Activated CD4-positive, alpha-beta T cell treated with anti-CD3 and anti-CD28 coated beads for 24 hours (primary cell): Measurements from ENCODE around the gene SYMPK.
A peak's percentile ranks its signal among the peaks of the same experiment; 100 is the strongest.
"Not testable (repeated sequence)": the region's sequence is repeated elsewhere in the genome, so short reads cannot be mapped to it uniquely, and the experiment has no call there.

Experiments
- DNase-seq, 2 donors: peaks; one replicate each; pipeline ENCODE4 v3.0.0-alpha.2; 2020; ENCODE audit warnings: low read depth in 2 of 2

SYMPK gene

GRCh38 chr19:45885556-45886426 lies 22.8 kb upstream of the SYMPK start, which contains the start of gene IRF2BP1:
Gene IRF2BP1 (minus strand): TSS chr19:45886141. CDS start chr19:45885774, 367 bp downstream.
- DNase-seq = peak; percentile 74 to 75

GRCh38 chr19:45884682-45885555 lies 22.0 kb upstream of the SYMPK start:
- no peak for DNase-seq

- DNase-seq = no peak
Observed at GRCh38 chr19:45883881-45884681, 21.1 kb upstream of the SYMPK start.

DNA sequence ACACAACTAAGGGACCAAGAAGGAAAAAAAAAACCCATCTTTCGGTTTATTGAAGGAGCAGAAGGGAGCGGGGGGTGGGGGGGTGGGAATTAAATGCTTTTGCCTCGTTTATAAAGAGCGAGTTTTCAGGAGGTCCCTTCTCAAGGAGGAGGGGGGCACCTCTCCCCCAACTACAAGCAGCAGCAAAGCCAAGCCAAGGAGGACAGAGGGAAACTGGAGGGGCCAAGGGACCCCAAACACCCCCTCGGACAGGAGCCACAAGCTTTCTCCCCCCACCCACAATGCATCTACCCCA lies 20.6 kb upstream of the SYMPK start:
- no peak for DNase-seq

DNA sequence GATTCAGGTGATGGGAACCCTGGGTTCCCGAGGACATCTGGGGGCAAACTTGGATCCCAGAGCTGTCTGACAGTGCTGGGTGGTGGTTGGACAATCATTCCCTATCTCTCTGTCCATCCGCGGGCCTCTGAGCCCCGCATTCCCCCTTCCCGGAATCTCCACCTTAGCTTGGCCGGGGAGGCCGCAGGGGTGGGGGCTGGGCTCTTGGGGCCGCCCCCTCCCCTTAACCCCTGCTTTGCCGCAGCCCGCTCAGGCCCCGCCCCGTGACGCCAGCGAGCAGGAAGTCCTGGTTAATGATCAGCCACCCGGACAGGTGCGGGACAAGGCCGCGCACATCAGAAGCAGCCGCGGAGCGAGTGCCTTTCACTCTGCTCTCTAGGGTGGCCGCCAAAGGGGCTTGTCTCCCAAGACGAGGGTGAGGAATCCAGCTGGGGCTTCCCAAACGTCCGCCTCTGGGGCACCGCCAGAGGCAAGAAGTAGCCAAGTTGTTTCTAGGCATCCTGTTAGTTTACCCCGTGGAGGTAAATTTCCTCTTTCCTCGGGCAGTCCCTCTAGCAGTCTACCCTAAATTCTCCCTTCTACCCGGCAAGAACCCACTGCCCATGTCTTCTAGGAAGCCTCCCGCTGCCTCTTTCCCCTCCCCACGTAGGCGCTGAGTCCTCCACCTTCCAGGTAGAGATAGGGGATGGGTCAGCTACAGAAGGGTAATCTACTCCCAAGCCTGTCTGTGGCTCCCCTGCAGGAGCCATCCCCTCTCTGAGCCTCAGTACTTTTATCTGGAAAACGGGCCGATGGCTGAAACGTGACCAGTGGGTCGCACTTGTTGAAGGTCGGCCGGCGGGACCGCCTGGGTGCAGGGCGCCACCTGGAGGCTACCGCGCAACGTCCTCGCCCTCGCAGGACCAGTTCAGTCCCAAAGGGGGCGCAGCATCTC lies 20.0 kb upstream of the SYMPK start:
- peak; percentile 75 to 85 for DNase-seq

DNA sequence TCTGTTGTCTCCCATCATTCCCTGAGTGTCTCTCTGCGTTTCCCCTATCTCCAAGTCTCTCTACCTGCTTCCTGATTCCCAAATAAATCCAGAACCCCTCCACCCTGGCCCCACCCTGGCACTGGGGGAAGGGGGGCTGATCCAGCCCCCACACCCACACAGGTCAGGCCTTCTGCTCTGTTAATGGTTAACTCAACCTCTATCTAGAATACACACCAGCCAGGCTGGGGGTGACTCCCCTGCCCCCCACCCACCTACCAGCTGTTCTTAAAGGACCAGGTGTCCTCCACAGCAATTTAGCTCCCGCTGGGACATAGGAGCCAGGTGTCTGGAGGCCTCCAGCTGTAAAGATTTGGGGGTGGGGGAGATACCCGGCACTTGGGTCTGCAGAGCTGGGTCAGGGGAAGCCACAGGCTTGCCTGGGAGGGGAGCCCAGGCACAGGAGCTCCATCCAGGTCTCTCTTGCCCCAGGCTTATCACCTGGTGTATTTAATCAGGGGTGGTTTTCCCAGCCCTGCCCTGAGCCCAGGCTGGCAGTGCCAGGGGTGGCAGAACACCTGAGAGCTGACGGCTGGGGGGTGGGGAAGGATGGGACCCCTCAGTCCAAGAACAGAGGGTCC lies 19.1 kb upstream of the SYMPK start:
- DNase-seq = no peak

DNA sequence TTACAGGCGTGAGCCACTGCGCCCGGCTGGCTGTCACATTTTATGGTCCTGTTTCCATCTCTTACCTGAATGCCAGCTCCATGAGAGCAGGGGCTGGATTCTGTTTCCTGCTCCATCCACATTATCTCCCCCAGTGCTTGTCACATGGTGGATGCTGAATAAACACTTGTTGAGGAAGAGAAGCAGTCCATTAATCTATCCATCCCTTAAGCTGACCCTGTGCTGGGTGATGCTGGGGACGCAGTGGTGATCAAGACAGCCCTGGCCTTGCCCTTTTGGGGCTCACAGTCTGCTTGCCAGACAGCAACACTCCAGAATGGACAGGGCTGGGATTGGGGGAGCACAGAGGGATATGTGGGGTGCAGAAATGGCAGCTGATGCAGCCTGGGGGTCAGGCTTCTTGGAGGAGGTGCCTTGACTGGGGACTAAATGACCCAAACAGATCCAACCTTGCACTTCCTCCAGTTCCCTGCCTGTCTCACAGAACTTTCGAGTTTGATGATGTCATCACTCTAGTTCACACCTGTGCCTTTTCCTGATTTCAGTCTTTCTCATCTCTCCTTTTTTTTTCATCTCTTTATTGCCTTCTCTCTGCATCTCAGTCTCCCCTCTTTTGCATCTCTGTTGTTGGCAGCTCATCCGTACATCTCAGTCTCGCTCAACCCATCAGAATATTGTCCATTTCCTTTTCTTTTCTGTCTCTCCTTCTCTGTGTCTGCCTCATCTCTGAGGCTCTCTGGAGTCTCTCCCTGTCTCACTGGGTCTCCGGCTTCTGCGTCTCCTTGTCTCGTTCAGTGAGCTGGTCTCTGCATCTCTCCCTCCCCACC lies 18.3 kb upstream of the SYMPK start:
- DNase-seq = no peak

GRCh38 chr19:45879971-45880370 lies 17.0 kb upstream of the SYMPK start:
- DNase-seq = no peak

DNA sequence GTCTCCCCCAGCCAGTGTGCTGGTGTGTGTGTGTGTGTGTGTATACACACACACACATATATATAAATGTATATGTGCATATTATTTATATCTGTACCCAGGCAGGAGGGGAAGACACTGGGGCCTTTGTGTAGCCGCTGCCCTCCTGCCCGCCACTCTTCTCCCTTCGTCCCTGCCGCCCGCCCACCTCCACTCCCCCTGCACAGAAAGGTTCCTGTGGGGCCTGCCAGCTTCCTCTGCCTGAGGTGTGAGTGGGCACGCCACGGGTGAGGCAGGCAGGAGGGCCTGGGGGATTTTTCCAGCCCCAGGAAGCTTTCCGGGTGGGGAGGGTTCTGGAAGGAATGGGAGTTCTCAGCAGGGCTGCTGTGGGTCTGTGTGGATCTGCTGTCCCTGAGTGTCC lies 16.1 kb upstream of the SYMPK start:
- DNase-seq = no peak

DNA sequence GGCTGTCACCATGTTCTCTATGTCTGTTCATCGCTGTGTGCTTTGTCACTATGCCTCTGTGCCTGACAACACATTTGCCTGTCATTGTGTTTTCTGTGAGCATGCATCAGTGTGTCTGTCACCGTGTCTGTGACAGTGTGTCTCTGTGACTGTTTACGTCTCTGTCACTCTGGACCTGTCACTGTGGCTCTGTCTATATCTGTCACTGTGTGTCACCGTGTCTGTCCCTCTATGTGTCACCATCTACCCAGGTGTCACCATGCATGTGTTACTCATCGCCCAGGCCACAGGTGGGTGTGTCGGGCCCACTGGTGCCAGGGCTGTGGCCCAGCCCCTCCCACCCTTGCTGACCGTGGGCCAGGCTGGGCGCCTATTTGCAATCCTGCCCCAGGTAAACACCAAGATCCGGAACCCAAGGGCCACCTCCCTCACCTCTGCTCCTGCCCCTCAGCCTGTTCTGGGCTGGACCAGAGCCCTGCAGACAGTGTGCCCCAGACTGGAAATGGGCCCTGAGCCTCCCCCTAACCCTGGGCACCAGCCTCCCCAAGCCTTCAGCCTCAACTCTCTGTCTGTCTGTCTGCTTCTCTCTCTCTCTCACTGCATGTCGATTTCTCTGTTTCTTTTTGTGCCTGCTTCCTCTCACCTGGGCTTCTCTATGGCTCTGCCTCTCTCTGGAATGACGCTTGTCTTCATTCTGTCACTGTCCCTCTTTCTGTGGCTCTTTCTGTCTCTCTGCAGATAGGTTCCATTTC lies 15.3 kb upstream of the SYMPK start:
- DNase-seq = no peak

DNA sequence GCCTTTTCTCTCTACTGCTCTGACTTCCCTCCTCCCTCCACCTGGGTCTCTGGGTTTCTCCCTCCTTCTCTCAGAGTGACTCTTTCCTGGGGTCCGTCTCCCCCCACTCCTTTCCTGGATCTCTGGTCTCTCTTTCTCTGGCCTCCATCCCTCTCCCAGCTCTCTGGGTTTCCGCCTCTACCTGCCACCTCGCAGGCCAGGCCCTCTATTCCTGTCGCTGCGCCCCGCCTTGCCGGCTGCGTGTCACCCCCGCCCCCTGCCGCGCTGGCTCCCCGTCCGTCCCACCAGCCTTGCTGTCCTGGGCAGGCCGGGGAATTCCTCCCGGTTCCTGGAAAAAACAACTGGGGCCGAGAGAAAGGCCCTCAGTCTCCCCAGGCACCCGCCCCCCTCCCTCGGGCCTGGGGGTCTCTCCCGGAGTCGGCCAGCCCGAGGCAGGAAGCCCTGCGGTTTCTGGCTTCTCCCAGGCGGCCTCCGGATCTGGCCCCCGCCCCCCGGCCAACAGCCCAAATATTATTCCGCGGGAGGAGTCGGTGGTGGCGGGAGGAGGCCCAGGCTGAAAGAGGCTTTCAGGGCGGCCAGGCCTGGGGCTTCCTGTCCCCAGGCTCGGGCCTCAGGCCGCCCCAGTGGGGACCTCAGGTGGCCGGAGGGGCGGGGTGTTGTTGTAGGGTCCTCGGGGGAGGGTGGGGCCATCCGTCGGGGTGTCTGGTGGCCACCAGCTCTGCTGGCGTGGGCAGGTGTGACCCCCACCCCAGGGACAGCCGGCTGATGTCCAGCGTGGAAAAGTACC lies 13.7 kb upstream of the SYMPK start:
- DNase-seq = no peak

DNA sequence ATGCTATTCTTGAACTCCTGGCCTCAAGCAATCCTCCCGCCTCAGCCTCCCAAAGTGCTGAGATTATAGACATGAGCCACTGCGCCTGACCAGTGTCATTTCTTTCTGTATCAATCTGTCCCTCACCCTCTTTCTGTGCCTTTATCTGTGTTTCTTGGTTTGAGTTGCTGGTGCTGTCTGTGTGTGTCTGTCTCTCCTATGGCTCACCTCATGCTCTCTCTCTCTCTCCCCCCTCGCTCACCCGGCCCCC lies 13.1 kb upstream of the SYMPK start:
- no peak for DNase-seq

- DNase-seq = no peak
Observed at GRCh38 chr19:45874620-45874966, 11.6 kb upstream of the SYMPK start.

DNA sequence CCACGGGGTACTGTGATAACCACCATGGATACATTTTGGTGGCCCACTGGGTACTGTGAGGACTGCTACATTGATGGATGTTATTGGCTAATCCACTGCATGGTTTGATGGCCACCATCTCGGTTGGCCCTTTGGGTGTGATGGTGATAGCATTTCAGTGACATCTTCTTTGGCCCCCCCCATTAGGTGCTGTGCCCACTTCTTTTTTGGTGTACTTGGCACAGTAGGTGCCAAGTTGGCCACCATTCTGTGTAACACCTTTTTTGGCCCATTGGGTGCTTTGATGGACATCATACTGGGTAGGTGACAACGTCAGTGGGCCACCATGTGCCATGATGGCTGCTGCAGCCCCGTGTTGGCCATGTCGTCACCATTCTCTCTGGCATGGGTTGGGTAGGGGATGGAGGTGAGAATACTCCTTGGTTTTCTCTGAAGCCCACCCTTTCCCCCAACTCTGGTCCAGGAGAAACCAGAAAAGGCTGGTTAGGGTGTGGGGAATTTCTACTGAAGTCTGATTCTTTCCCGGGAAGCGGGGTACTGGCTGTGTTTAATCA lies 10.3 kb upstream of the SYMPK start:
- DNase-seq = no peak

- no peak for DNase-seq
Observed at GRCh38 chr19:45872095-45872919, 9.4 kb upstream of the SYMPK start.

DNA sequence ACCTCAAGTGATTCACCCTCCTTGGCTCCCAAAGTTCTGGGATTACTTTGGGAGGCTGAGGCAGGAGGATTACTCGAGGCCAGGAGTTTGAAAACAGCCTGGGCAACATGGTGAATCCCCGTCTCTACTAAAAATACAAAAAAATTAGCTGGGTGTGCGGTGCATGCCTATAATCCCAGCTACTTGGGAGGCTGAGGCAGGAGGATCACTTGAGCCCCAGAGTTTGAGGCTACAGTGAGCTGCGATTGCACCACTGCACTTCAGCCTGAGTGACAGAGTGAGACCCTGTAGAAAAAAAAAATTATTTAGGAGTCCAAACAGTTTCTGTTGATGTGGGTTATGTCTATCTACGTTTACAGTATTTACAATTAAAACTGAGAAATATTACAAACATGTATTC lies 7.9 kb upstream of the SYMPK start:
- no peak for DNase-seq

GRCh38 chr19:45867241-45867640 lies 4.3 kb upstream of the SYMPK start:
- DNase-seq = not testable (repeated sequence)
